Neural progenitor cell (in vitro differentiated cells): ENCODE measurements around the gene TMCC1. TPM values are rescaled to one million over a fixed set of nuclear protein-coding genes. Genes with fewer than 3 reads are reported as not detected.

Experiments used
- DNase-seq: peaks from one replicate; pipeline ENCODE4 v3.0.0-alpha.2; 2016; ENCODE audit warnings: low spot score
- H2AFZ ChIP-seq: fragments of 200-600 bp; sonication (generic); replicated peaks from 2 replicates; pipeline ENCODE4 v1.6.1; 2016; ENCODE audit warnings: antibody characterized with exemption
- H3F3A ChIP-seq: fragments of 200-600 bp; sonication (generic); 2 replicates; pipeline ENCODE4 v1.6.1; 2016; ENCODE audit warnings: antibody characterized with exemption, low read depth
- H3K27ac ChIP-seq: fragments of 200-600 bp; sonication (generic); 2 replicates; pipeline ENCODE4 v1.5.1; 2016; ENCODE audit warnings: mild to moderate bottlenecking
- H3K27me3 ChIP-seq: fragments of 200-600 bp; sonication (generic); 2 replicates; pipeline ENCODE4 v1.6.1; 2016; ENCODE audit warnings: mild to moderate bottlenecking, moderate library complexity
- H3K36me3 ChIP-seq: fragments of 200-600 bp; sonication (generic); 2 replicates; pipeline ENCODE4 v1.5.1; 2016
- H3K4me1 ChIP-seq: fragments of 200-600 bp; sonication (generic); 2 replicates; pipeline ENCODE4 v1.6.1; 2016; ENCODE audit warnings: mixed run types
- H3K4me2 ChIP-seq: fragments of 200-600 bp; sonication (generic); 2 replicates; pipeline ENCODE4 v1.6.1; 2016
- H3K4me3 ChIP-seq: fragments of 200-600 bp; sonication (generic); 2 replicates; pipeline ENCODE4 v1.5.1; 2016
- H3K79me2 ChIP-seq: fragments of 200-600 bp; sonication (generic); 2 replicates; pipeline ENCODE4 v1.6.1; 2016; ENCODE audit warnings: low read depth
- H3K9ac ChIP-seq: fragments of 200-600 bp; sonication (generic); 2 replicates; pipeline ENCODE4 v1.6.1; 2016
- H3K9me3 ChIP-seq: fragments of 200-600 bp; sonication (generic); 2 replicates; pipeline ENCODE4 v1.5.1; 2016; ENCODE audit warnings: low read depth
- H4K20me1 ChIP-seq: fragments of 200-600 bp; sonication (generic); 2 replicates; pipeline ENCODE4 v1.6.1; 2016; ENCODE audit warnings: low read depth
- H3K27ac Mint-ChIP-seq: 3 replicates; pipeline ENCODE4 v1.8.0; 2021; ENCODE audit warnings: mixed read lengths
- H3K27me3 Mint-ChIP-seq: 2 replicates; pipeline ENCODE4 v1.8.0; 2022; ENCODE audit warnings: low read depth, mild to moderate bottlenecking, inconsistent platforms, moderate library complexity, mixed read lengths; ENCODE audit not compliant: insufficient read depth
- H3K36me3 Mint-ChIP-seq: 3 replicates; pipeline ENCODE4 v1.8.0; 2021; ENCODE audit warnings: mixed read lengths
- H3K4me1 Mint-ChIP-seq: 3 replicates; pipeline ENCODE4 v1.8.0; 2021; ENCODE audit warnings: mixed read lengths
- H3K4me3 Mint-ChIP-seq: 3 replicates; pipeline ENCODE4 v1.8.0; 2021; ENCODE audit warnings: mild to moderate bottlenecking, moderate library complexity, mixed read lengths
- H3K9me3 Mint-ChIP-seq: 3 replicates; pipeline ENCODE4 v1.8.0; 2020; ENCODE audit warnings: mixed read lengths
- CTCF ChIP-seq: fragments of 200-600 bp; sonication (generic); IDR thresholded peaks from 2 replicates; pipeline ENCODE4 v1.5.1; 2017; ENCODE audit warnings: antibody characterized with exemption, mild to moderate bottlenecking
- EZH2 ChIP-seq: fragments of 200-600 bp; sonication (generic); IDR thresholded peaks from 2 replicates; pipeline ENCODE4 v1.6.1; 2017; ENCODE audit warnings: antibody characterized with exemption, mild to moderate bottlenecking, moderate library complexity
- EZH2phosphoT487 ChIP-seq: fragments of 200-600 bp; sonication (generic); IDR thresholded peaks from 2 replicates; pipeline ENCODE4 v1.6.1; 2017; ENCODE audit warnings: antibody characterized with exemption
- total RNA-seq: library from RNA; depleted of rRNA; stranded (reverse); fragments of >200 nt; gene quantifications from 2 replicates; pipeline ENCODE4 v1.2.3, GENCODE V29; 2015; ENCODE audit warnings: low replicate concordance

Gene TMCC1
- total RNA-seq, 1 donor from 2014 or later = 29.8 TPM

GRCh38 chr3:129715854-129716253 is 177.7 kb downstream of the TMCC1 start:
- H3K4me2 ChIP-seq = no peak overlapping the region
- H3K4me1 Mint-ChIP-seq = peaks cover 8% of the 10 kb centered on the region
- H3K9ac ChIP-seq = no peak overlapping the region
- H3K4me3 ChIP-seq = no peak overlapping the region
- peaks cover 14% of the 10 kb centered on the region for H4K20me1 ChIP-seq
- no peak overlapping the region for H3K4me3 Mint-ChIP-seq
- no peaks in the 10 kb centered on the region for H3F3A ChIP-seq
- H3K27me3 Mint-ChIP-seq = no peaks in the 10 kb centered on the region
- no peaks in the 10 kb centered on the region for H3K36me3 ChIP-seq
- peaks cover 13% of the 10 kb centered on the region for H3K4me1 ChIP-seq
- no peak overlapping the region for H3K27ac ChIP-seq
- H3K36me3 Mint-ChIP-seq = no peaks in the 10 kb centered on the region
- H2AFZ ChIP-seq = no peak overlapping the region
- H3K27ac Mint-ChIP-seq = no peak overlapping the region
- H3K9me3 ChIP-seq = no peaks in the 10 kb centered on the region
- TF ChIP-seq CTCF (no peak), EZH2 (no peak), EZH2phosphoT487 (no peak)
- H3K79me2 ChIP-seq = peaks cover 7% of the 10 kb centered on the region
- H3K9me3 Mint-ChIP-seq = no peaks in the 10 kb centered on the region
- H3K27me3 ChIP-seq = no peaks in the 10 kb centered on the region
- DNase-seq = no peak

GRCh38 chr3:129708328-129708861 is 185.1 kb downstream of the TMCC1 start:
- no peak overlapping the region for H2AFZ ChIP-seq
- H3K27me3 ChIP-seq = no peaks in the 10 kb centered on the region
- no peak for TF ChIP-seq EZH2phosphoT487
- no peak for TF ChIP-seq CTCF
- TF ChIP-seq EZH2 = no peak
- H3K27me3 Mint-ChIP-seq = no peaks in the 10 kb centered on the region
- no peak overlapping the region for H3K4me2 ChIP-seq
- no peak for DNase-seq
- no peak overlapping the region for H3K4me3 ChIP-seq
- H3K36me3 ChIP-seq = no peaks in the 10 kb centered on the region
- no peaks in the 10 kb centered on the region for H3K79me2 ChIP-seq
- H3K27ac Mint-ChIP-seq = no peak overlapping the region
- H3K4me1 ChIP-seq = no peaks in the 10 kb centered on the region
- no peaks in the 10 kb centered on the region for H4K20me1 ChIP-seq
- no peaks in the 10 kb centered on the region for H3K9me3 ChIP-seq
- H3K4me3 Mint-ChIP-seq = no peak overlapping the region
- H3K4me1 Mint-ChIP-seq = peaks cover 3% of the 10 kb centered on the region
- peaks cover 14% of the 10 kb centered on the region for H3F3A ChIP-seq
- no peaks in the 10 kb centered on the region for H3K9me3 Mint-ChIP-seq
- H3K36me3 Mint-ChIP-seq = peaks cover 3% of the 10 kb centered on the region
- H3K27ac ChIP-seq = no peak overlapping the region
- H3K9ac ChIP-seq = no peak overlapping the region

DNA sequence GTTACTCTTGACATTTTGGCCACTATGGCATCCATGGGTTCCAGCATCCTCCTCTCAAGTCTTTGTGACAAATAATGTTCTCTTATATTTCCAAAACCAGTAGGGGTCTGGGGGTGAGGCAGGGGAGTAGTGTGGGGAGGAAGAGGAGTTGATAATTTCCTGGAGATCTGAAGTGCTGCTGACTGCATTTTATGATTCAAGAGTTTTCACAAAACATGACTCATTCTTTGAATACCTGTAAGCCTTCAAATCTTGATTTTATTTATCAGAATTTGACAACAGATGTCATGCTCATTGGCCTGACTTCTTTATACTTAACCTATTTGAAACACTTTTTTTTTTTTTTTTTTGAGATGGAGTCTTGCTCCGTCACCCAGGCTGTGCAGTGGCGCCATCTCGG is 188.2 kb downstream of the TMCC1 start:
- Mint-ChIP-seq H3K9me3 (no peaks in the 10 kb centered on the region), H3K27me3 (no peaks in the 10 kb centered on the region), H3K36me3 (peaks cover 3% of the 10 kb centered on the region), H3K4me3 (no peak overlapping the region), H3K27ac (peak overlapping the region; percentile 51), H3K4me1 (peaks cover 12% of the 10 kb centered on the region)
- no peaks in the 10 kb centered on the region for H3K27me3 ChIP-seq
- peaks cover 46% of the 10 kb centered on the region for H3F3A ChIP-seq
- no peak overlapping the region for H2AFZ ChIP-seq
- H3K79me2 ChIP-seq = no peaks in the 10 kb centered on the region
- peaks cover 28% of the 10 kb centered on the region for H3K4me1 ChIP-seq
- no peak overlapping the region for H3K4me3 ChIP-seq
- H3K9me3 ChIP-seq = no peaks in the 10 kb centered on the region
- no peaks in the 10 kb centered on the region for H3K36me3 ChIP-seq
- no peak overlapping the region for H3K9ac ChIP-seq
- TF ChIP-seq CTCF (no peak), EZH2phosphoT487 (no peak), EZH2 (no peak)
- peaks cover 17% of the 10 kb centered on the region for H4K20me1 ChIP-seq
- DNase-seq = no peak
- no peak overlapping the region for H3K4me2 ChIP-seq
- no peak overlapping the region for H3K27ac ChIP-seq
